GM12872 (cell line): ENCODE measurements around the gene PCSK5.

Experiments
- CTCF ChIP-seq: IDR thresholded peaks from 3 replicates; pipeline ENCODE4 v1.5.1; 2011; ENCODE audit warnings: low read depth, mild to moderate bottlenecking, low read length, moderate library complexity; ENCODE audit not compliant: insufficient read depth

PCSK5 gene

GRCh38 chr9:76349865-76350264 is 459.4 kb downstream of the PCSK5 start:
- TF ChIP-seq CTCF, result no peak

GRCh38 chr9:76351006-76351405 is 460.5 kb downstream of the PCSK5 start:
- no peak for TF ChIP-seq CTCF

GRCh38 chr9:76352026-76352620 is 461.6 kb downstream of the PCSK5 start:
- no peak for TF ChIP-seq CTCF

GRCh38 chr9:76353280-76353679 is 462.8 kb downstream of the PCSK5 start:
- TF ChIP-seq CTCF, result no peak

GRCh38 chr9:76354221-76354620 is 463.7 kb downstream of the PCSK5 start:
- TF ChIP-seq CTCF, result no peak

- no peak for TF ChIP-seq CTCF
These were observed 465.4 kb downstream of the PCSK5 start for GRCh38 chr9:76355886-76356285.

GRCh38 chr9:76357555-76357954 is 467.1 kb downstream of the PCSK5 start:
- TF ChIP-seq CTCF, result no peak
